Calu3 (cell line): ENCODE results near the gene SCAMP2. TPM values are rescaled to one million over a fixed set of nuclear protein-coding genes. Genes with fewer than 3 reads are reported as not detected.

Experiments used
- BruUV-seq: library from RNA; stranded (reverse); fragments of 400-500 nt; replicated peaks from 2 replicates; lab custom pipeline; 2021; lab: Mats Ljungman, UMichigan
- CTCF ChIA-PET: fragments of 300-600 bp; sonication (Branson Sonifier 250); formaldehyde crosslinking; loops from one replicate; lab custom pipeline; 2022; ENCODE audit warnings: antibody characterized with exemption; lab: Charles Lee
- DNase-seq: peaks from one replicate; pipeline ENCODE4 v3.0.0; 2022
- H3K27ac Mint-ChIP-seq: one replicate; pipeline ENCODE4 v1.8.0; 2022; ENCODE audit warnings: mixed read lengths; ENCODE audit not compliant: unreplicated experiment
- H3K27me3 Mint-ChIP-seq: one replicate; pipeline ENCODE4 v1.8.0; 2022; ENCODE audit warnings: mixed read lengths; ENCODE audit not compliant: unreplicated experiment
- H3K36me3 Mint-ChIP-seq: one replicate; pipeline ENCODE4 v1.8.0; 2022; ENCODE audit warnings: mild to moderate bottlenecking, moderate library complexity, mixed read lengths; ENCODE audit not compliant: insufficient read depth, unreplicated experiment
- H3K4me1 Mint-ChIP-seq: one replicate; pipeline ENCODE4 v1.8.0; 2022; ENCODE audit warnings: mild to moderate bottlenecking, low read depth, mixed read lengths; ENCODE audit not compliant: unreplicated experiment
- H3K4me3 Mint-ChIP-seq: one replicate; pipeline ENCODE4 v1.8.0; 2022; ENCODE audit warnings: mild to moderate bottlenecking, low read depth, moderate library complexity, mixed read lengths; ENCODE audit not compliant: unreplicated experiment
- H3K9me3 Mint-ChIP-seq: one replicate; pipeline ENCODE4 v1.8.0; 2022; ENCODE audit warnings: low read depth, mixed read lengths; ENCODE audit not compliant: unreplicated experiment
- intact Hi-C: fragments of 100-400 bp; cut with micrococcal nuclease; formaldehyde crosslinking; loops from one replicate; pipeline ENCODE4 v1.10.0; 2022; ENCODE audit not compliant: unreplicated experiment
- total RNA-seq: library from RNA; stranded (reverse); gene quantifications from 2 replicates; pipeline ENCODE4 v1.2.3, GENCODE V29; 2022
- TF ChIP-seq, protein P1 (sequence below): fragments of 200-600 bp; IDR thresholded peaks from one replicate; pipeline ENCODE4 v1.8.0; 2022; ENCODE audit warnings: antibody characterized with exemption; ENCODE audit not compliant: unreplicated experiment

Gene SCAMP2
- total RNA-seq, 1 experiment from 2014 or later, result 114 TPM

DNA sequence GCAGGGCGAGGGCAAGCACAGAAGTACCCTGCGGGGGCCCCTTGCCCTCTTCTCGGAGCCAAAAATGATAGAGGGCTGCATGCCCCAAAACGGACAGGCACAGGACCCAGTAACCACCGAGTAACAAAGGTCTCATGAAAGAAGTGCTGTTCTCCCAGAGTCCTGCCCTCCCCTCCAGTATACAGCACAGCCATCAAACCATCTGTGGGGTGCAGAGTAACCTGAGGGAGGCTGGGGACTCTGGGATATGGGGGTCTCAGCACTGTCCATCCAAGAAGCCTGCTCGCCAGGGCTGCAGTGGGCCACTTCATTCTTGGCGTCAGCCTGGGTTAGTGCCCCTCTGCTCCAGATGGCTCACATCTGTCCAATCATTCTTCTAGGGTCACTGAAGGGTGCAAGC is 36.3 kb downstream of the SCAMP2 start:
- Mint-ChIP-seq H3K9me3 (no peaks in the 10 kb centered on the region), H3K36me3 (peaks cover 5% of the 10 kb centered on the region), H3K27me3 (no peaks in the 10 kb centered on the region), H3K4me3 (no peak overlapping the region), H3K4me1 (peaks cover 16% of the 10 kb centered on the region), H3K27ac (no peak overlapping the region)
- intact Hi-C loops, result no loop called here
- CTCF ChIA-PET, result interaction anchor here (1.2 kb wide), 1 partner anchor 66 kb away, joined by 5 read pairs; no protein-coding TSS in a partner anchor
- DNase-seq, result no peak
- TF ChIP-seq, protein P1, sequence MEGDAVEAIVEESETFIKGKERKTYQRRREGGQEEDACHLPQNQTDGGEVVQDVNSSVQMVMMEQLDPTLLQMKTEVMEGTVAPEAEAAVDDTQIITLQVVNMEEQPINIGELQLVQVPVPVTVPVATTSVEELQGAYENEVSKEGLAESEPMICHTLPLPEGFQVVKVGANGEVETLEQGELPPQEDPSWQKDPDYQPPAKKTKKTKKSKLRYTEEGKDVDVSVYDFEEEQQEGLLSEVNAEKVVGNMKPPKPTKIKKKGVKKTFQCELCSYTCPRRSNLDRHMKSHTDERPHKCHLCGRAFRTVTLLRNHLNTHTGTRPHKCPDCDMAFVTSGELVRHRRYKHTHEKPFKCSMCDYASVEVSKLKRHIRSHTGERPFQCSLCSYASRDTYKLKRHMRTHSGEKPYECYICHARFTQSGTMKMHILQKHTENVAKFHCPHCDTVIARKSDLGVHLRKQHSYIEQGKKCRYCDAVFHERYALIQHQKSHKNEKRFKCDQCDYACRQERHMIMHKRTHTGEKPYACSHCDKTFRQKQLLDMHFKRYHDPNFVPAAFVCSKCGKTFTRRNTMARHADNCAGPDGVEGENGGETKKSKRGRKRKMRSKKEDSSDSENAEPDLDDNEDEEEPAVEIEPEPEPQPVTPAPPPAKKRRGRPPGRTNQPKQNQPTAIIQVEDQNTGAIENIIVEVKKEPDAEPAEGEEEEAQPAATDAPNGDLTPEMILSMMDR, result no peak
- BruUV-seq, result no TSS peak

DNA sequence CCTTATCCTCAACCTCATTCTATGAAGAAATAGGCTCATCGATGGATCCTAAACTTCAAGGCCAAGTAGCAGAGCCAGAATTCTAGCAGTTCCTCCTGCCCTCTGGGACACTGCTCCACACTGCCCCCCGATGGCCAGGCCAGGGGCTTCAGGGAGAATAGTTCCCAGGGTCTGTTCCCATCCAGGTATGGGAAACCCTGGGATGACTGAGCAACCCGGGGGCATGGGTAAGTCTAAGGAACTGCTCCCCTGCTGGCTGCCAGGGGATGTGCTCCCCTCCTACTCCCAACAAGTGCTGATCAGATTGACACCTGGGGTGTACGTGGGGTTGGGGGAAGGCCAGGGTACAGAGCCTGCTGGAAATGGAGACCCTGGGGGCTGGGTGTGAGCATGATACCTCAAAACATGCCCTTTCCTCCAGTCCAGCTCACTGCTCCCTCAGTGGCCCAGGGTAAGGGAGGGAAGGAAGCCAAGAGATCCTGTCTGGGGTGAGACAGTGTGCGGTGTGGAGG is 37.8 kb downstream of the SCAMP2 start:
- no peak overlapping the region for H3K4me3 Mint-ChIP-seq
- H3K27ac Mint-ChIP-seq, result peak overlapping the region; percentile 4
- H3K36me3 Mint-ChIP-seq, result peaks cover 5% of the 10 kb centered on the region
- H3K27me3 Mint-ChIP-seq, result peaks cover 7% of the 10 kb centered on the region
- intact Hi-C loops, result loop anchor here (1.0 kb wide), 1 partner anchor 64 kb away; no protein-coding TSS in a partner anchor
- DNase-seq, result peak; percentile 92
- no TSS peak for BruUV-seq
- no peaks in the 10 kb centered on the region for H3K9me3 Mint-ChIP-seq
- TF ChIP-seq, protein P1, result peak; percentile 87
- H3K4me1 Mint-ChIP-seq, result peaks cover 16% of the 10 kb centered on the region
- CTCF ChIA-PET, result interaction anchor here (0.7 to 1.2 kb wide), 2 partner anchors 64 to 66 kb away, joined by 3 to 5 read pairs; no protein-coding TSS in a partner anchor

DNA sequence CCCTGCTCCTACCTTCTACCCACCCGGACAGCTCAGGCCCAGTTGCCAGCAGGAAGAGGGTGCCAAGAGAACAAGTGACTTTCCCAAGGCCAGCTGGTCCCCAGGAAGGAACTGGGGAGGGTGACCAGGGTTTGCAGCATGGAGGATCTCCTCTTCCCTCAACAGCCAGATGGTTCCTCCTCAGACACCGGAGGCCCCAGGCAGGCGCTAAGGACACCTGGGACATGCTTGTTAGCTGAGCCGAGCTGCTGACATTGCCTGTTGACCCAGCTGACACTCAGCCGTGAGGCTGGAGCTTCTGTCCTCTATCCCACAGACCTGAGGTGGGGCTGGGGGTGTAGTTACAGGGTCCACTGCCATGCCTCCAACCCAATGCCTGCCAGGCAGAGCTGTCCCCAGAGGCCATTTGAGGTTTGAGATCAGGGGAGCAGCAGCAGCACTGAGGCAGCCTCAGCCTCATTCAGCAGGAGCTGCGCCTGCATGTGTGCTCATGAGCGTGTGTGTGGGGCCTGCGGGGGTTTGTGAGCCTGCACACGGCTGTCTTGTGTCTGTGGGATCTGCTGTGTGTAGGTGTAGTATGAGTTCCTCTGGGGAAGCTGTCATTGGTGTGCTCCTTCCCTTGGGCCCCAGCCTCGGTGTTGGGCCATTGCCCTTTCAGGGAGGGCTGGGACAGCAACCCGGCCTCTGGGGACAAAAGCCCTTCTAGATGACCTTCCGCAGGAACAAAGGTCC is 39.6 kb downstream of the SCAMP2 start:
- Mint-ChIP-seq H3K4me3 (no peak overlapping the region), H3K27me3 (peaks cover 22% of the 10 kb centered on the region), H3K27ac (no peak overlapping the region), H3K4me1 (peaks cover 16% of the 10 kb centered on the region), H3K36me3 (no peaks in the 10 kb centered on the region), H3K9me3 (no peaks in the 10 kb centered on the region)
- CTCF ChIA-PET, result no interaction called here
- intact Hi-C loops, result no loop called here
- BruUV-seq, result no TSS peak
- TF ChIP-seq, protein P1, result no peak
- no peak for DNase-seq

DNA sequence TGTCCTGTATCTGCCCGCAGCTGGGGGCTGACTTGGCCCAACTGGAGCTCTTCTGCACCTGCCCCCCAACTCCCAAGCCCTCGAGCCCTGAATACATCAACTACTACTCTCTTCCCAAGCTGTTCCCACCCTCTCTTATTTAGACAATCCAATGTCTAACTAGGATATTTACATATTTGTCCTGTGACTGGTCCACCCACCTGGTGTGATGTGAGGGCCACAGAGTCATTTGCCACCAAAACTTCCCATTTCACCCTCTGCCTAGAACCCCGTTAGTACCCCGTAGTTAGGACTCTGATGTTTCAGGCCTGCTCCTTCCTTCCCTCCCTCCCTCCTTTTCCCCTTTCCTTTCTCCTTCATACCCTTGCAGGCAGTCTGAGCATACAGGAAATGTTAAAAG is 40.3 kb downstream of the SCAMP2 start:
- intact Hi-C loops, result no loop called here
- Mint-ChIP-seq H3K4me1 (peaks cover 16% of the 10 kb centered on the region), H3K36me3 (no peaks in the 10 kb centered on the region), H3K4me3 (no peak overlapping the region), H3K27ac (no peak overlapping the region), H3K9me3 (no peaks in the 10 kb centered on the region), H3K27me3 (peaks cover 29% of the 10 kb centered on the region)
- TF ChIP-seq, protein P1, result no peak
- DNase-seq, result no peak
- CTCF ChIA-PET, result interaction anchor here (0.8 kb wide), 1 partner anchor 18 kb away, joined by 3 read pairs; no protein-coding TSS in a partner anchor
- BruUV-seq, result no TSS peak
